ENCODE data around the gene CRELD2.

CRELD2 gene

DNA sequence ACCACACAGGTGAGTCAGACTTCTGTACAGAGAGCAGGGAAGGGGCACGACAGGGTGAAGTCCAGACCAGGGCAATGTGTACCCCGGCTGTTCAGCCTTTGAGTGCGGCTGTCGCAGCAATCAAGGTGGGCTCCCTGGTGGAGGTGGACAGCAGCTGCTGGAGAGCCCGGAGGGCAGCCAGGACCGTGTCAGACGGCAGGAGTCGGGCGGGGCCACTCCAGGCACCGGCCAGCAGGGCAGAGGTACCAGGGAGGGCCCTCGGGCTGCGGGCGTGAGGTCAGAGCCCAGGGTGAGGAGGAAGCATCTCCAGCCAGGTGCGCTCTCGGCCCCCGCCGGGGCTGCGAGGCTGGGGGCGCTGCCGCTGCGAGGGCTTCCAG lies 41.3 kb downstream of the CRELD2 start:
- no peak for DNase-seq

DNA sequence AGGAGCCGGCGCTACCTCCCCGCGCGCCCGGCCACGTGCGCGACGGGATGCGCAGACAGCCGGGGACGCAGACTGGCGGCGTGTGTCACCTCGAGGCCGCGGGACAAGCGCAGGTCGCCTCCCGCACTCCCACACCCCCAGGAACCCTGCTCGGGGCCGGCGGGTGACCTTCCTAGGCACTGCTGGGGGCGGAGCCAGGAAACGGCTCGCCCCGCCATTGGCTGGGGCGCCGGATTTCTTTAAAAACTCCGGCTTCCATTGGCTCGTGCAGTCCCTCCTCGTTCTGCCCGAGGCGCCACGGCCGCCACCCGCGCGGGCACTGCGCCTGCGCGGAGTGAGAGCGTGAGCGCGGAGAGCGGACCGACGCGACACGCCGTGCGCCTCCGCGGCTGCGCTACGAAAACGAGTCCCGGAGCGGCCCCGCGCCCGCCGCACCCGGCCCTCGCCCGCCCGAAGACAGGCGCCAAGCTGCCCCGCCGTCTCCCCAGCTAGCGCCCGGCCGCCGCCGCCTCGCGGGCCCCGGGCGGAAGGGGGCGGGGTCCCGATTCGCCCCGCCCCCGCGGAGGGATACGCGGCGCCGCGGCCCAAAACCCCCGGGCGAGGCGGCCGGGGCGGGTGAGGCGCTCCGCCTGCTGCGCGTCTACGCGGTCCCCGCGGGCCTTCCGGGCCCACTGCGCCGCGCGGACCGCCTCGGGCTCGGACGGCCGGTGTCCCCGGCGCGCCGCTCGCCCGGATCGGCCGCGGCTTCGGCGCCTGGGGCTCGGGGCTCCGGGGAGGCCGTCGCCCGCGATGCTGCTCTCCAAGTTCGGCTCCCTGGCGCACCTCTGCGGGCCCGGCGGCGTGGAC lies 41.9 kb downstream of the CRELD2 start, which contains the start of gene PIM3:
PIM3 (plus strand) TSS at position 614 of the 846 bp plus-strand sequence; CDS start at position 790, 176 bp downstream.
- peak; percentile 95 for DNase-seq

DNA sequence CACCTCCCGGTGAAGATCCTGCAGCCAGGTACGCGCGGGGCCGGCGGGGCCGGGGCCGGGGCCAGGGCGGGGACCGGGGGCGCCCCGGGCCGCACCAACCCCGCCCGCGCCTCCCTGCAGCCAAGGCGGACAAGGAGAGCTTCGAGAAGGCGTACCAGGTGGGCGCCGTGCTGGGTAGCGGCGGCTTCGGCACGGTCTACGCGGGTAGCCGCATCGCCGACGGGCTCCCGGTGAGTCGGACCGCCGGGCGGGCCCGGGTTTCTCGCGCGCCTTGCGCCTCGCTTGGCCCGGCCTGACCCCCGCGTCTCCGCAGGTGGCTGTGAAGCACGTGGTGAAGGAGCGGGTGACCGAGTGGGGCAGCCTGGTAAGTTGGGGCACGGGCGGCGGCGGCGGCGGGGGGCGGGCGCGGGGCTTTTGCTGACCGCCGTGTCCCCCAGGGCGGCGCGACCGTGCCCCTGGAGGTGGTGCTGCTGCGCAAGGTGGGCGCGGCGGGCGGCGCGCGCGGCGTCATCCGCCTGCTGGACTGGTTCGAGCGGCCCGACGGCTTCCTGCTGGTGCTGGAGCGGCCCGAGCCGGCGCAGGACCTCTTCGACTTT lies 42.7 kb downstream of the CRELD2 start:
- DNase-seq: no peak

DNA sequence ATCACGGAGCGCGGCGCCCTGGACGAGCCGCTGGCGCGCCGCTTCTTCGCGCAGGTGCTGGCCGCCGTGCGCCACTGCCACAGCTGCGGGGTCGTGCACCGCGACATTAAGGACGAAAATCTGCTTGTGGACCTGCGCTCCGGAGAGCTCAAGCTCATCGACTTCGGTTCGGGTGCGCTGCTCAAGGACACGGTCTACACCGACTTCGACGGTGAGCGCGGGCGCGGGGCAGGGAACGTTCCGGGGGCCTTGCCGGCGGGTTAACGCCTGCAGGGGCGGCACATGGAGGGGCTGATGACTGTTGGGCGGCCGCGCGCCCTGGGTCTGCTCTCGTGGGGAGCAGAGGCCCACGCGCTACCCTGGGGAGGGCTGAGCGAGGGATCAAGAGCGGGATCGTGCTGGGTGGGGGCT lies 43.2 kb downstream of the CRELD2 start:
- DNase-seq: peak; percentile 67

DNA sequence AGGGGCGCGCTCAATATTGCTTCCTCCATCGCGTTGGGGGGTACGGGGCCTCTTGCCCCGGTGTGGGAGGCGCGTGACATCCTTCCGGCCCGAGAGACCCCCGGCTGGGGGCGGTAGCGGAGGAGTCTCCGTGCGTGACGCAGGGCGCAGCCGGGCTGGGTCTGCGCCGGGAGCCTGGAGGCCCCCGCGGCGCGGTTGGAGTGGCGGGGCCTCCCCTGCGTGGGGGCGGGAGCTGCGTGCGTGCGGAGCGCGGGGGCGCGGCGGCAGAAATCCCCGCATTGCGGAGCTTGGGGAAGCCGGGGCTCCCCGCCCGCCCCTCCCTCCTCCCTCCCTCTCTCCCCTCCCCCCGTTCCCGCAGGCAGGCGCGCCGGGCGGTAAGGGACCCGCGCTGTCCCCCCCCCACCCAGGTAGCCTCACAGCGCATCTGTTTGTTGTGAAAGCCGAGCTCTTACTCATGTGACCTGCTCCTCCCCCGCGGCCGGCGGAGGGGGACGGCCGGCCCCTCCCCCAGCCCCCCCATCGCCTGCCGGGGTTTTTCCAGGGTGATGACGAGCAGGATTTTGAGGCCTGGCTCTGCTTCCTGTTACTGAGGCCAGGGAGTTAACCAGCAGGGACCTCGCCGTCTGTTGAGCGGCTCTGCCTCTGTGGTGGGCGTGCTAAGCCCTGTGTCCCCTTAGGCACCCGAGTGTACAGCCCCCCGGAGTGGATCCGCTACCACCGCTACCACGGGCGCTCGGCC lies 43.7 kb downstream of the CRELD2 start:
- peak; percentile 63 for DNase-seq

DNA sequence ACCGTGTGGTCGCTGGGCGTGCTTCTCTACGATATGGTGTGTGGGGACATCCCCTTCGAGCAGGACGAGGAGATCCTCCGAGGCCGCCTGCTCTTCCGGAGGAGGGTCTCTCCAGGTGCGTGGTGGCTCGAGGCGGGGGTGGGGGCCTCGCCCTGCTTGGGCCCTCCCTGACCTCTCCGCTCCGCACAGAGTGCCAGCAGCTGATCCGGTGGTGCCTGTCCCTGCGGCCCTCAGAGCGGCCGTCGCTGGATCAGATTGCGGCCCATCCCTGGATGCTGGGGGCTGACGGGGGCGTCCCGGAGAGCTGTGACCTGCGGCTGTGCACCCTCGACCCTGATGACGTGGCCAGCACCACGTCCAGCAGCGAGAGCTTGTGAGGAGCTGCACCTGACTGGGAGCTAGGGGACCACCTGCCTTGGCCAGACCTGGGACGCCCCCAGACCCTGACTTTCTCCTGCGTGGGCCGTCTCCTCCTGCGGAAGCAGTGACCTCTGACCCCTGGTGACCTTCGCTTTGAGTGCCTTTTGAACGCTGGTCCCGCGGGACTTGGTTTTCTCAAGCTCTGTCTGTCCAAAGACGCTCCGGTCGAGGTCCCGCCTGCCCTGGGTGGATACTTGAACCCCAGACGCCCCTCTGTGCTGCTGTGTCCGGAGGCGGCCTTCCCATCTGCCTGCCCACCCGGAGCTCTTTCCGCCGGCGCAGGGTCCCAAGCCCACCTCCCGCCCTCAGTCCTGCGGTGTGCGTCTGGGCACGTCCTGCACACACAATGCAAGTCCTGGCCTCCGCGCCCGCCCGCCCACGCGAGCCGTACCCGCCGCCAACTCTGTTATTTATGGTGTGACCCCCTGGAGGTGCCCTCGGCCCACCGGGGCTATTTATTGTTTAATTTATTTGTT lies 44.6 kb downstream of the CRELD2 start:
- DNase-seq: no peak

DNA sequence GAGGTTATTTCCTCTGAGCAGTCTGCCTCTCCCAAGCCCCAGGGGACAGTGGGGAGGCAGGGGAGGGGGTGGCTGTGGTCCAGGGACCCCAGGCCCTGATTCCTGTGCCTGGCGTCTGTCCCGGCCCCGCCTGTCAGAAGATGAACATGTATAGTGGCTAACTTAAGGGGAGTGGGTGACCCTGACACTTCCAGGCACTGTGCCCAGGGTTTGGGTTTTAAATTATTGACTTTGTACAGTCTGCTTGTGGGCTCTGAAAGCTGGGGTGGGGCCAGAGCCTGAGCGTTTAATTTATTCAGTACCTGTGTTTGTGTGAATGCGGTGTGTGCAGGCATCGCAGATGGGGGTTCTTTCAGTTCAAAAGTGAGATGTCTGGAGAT lies 45.2 kb downstream of the CRELD2 start:
- no peak for DNase-seq

DNA sequence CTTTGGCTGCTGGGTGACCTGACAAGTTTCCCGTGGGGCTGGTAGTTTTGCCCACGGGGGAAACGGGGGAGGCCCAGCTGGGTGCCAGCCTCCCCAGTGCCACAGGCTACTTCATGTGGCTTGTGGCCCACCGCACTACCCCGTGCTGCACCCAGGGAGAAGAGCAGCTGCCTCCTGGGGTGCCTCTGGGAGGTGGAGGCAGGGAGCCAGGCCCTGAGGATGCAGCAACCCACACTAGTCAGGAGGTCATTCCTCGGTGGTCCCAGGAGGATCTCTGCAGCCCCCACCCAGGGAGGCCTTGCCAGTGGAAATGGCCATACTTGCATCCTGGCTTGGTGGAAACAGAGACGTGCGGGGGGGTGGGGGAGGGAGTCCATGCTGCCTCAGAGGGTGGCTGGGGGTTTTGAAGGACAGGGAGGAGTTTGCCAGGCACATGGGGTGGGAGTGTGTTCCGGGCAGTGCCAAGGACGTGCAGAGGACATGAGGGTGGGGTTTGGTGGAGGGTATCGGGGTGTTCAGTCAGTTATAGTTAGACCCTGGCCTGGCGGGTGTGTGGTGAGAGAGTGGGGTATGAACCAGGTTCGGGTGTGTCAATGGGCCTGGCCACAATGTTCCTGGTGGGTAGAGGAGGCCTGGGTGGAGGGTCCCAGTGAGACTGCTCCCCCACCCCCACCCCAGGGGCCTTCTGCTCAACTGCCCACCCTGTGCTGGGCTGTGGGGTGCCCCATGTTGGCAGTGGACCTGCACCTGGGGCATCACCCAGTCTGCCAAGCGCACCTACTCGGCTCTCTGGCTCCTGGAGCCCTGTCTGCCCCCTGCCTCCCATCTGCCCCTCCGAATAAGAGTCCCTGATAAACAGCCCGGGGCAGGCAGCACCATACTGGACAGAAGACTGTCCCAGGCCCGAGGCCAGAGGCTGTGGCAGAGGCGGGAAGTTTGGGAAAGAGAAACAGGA lies 46.0 kb downstream of the CRELD2 start:
- DNase-seq: no peak

DNA sequence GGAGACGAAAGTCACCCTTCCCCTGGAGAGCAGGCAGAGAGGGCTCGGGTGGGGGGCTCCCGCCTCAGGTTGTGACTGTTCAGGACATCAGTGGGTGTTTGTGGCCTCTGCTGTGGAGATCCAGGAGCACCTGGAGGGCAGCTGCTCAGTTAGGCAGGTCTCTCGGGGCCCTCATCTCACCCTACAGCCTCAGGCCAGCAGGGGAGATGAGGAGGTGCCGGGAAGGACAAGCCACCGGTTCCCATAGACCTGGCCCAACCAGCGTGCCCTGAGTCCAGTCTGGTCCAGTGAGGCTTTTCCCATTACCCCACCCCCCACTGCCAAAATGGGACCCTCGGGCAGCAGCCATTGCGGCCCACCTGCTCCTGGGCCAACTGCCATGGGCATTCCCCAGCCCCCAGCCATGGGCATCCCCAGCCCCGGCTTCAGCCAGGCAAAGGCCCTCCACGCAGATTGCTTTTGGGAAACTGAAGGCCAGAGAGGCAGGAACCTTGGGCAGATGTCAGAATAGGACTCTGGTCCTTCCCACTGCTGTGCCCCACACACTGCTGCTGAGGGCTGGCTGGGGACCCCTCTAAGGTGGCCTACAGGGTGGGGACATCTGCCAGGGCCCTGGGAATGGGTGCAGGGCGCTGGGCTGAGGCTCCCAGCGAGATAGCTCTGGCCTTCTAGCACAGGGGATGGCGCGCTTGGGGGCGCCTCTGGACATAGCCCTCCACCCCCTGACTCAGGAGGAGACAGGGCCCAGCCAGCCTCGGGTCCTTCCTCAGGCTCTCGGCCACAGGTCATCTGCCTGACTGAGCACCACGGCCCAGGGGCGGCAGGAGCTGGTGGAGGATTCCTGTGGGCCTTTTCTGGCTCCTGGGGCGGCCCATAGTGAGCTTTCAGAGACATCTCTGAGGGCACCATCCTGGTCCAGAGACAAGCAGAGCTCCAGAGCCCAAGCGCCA lies 46.9 kb downstream of the CRELD2 start:
- DNase-seq: no peak

DNA sequence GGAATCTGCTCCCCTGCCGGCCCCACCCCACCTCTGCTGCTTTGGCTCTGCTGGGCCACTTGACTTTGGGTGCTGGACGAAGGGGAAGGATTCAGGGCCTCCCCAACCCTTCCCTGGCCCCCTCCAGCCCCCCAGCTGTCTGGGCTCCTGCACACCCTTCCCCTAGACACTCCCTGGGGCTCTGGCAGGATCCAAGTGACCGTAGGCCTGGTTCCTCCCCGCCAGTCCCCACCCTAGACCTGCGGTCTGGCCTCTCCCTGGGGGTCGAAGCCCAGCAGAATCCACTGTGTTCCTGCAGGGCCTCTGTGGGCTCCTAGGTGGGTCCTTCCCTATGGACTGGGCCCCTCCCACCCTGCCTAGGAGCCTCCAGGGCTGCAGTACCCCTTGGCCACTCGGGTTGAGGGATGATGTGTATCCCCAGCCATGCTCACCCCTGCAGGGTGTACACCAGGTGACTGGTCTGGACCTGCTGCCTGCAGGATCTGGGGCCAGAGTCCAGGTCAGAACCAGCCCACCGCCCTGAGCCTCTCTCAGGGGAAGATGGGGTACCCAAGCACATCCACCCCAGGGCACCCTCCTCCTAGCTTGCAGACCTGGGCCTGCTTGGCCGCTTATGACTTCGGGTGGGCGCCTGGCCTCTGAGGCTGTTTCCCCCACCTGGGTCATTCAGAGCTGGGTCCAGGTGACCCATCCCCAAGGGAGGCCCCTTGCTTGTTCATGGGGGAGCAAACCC lies 47.8 kb downstream of the CRELD2 start:
- DNase-seq: no peak

DNA sequence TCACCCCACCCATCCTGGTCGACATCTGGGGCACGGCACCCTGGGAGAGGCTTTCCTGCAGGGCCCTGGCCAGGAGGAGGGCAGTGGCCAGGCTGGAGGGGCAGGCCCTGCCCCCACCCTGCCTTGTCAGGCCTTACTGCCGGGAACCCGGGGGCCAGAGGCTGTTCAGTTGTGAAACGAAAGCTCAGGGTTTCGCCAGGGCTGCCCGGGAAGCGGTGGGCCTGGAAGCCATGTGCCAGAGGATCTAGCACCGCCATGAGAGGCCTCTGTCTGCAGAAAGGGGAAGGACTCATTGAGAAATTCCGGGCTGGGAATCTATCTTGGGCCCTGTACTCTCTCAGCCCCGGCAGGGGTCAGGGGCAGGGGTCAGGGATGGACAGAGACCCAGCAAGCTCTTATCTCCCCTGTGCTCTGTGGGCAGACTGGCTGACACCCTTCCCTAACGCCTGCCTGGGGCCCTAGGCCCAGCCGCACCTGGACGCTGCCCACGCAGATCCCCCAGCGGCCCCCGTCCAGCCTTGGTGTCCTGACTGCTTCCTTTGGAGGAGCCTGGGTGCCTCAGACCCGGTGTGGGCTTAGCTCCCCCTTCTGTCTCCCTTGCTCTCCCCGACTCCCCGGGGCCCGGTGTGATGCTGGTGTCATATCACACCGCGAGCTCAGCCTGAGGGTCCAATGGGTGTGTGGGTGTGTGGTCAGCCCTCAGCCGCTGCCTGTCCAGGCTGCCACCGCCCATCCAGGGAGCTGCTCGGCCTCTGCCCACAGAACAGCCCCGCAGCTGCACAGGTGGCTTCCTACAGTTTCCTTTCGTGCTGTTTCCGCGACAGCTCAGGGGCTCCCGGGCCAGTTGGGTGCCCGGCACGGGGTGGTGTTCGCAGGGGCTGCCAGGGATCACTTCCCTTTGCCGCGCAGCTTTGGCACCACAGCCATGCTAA lies 48.6 kb downstream of the CRELD2 start:
- DNase-seq: no peak

DNA sequence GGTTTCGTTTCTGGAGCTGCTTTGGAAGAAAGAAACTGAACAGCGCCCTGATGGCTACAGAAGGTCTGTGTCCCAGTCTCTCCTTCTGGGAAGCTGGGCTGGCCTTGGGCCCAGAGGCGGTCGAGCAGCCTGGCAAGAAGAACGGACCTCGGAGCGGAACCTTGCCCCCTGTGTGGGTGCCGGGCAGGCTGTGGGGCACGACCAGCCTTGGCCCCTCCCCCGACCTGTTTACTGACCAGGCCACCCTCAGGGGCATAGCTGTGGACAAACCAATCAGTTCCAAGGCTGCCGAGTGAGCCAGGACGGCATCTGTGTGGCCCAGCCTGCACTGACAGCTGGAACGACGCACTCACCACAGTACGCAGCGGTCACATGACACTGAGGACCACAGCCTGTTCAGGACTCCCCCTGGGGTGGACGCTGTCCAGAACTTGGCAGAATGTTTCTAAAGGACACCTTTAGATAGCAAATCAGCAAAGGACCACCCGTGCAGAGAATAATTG lies 49.3 kb downstream of the CRELD2 start:
- DNase-seq: no peak

DNA sequence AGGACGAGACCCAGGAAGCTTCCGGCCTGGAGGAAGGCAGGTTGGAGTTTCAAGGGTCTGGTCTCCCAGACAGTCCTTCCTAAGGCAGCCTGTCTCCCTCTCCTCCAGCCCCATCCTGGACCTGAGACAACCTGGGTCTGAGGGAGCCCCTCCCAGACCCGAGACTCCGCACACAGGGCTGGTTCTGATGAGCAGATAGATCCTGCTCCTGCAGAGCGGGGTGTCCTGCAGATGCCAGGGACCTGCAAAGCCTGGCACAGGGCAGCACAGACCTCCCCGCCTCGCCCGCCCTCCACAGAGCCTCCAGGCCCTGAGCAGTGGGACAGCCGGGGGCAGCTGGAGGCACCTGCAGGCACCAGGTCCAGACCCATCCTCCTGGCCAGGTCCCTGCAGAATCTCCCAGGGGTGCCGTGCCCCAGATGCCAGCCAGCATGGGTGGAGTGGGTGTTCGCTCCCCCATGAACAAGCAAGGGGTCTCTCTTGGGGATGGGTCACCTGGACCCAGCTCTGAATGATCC lies 49.9 kb downstream of the CRELD2 start:
- DNase-seq: no peak

DNA sequence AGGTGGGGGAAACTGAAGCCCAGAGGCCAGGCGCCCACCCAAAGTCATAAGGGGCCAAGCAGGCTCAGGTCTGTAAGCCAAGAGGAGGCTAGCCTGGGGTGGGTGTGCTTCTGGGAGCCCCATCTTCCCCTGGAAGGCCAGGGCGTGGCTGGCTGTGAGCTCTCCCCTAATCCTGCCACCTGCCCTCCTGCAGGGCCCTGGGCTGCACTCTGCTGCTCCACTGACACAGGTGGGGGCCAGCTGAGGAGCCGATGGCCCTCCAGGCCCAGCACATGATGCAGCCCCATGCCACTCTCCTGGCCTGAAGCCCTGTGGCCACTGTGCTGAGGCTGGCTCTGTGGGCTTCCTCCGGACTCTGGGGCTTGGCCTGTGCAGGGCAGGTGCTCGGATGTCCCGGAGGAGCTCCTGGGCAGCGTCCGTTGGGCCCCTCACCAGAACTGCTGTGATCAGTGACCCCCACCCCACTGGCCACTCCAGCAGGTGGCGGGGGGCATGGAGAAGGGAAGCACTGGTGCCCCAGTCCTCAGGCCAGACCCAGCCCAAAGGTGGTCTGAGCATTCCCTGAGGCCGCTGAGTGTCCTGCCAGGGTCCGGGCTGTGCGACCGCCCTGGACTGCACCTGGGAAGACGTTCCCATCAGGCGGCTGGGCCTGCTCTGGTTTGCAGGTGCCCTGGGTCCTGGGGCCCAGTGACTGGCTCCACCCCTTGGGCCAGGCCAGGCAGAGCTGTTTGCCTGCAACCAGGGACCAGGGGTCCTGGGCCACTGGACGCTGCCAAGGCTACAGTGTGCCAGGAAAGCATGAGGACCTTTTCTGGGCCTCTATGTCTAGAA lies 50.6 kb downstream of the CRELD2 start:
- no peak for DNase-seq

DNA sequence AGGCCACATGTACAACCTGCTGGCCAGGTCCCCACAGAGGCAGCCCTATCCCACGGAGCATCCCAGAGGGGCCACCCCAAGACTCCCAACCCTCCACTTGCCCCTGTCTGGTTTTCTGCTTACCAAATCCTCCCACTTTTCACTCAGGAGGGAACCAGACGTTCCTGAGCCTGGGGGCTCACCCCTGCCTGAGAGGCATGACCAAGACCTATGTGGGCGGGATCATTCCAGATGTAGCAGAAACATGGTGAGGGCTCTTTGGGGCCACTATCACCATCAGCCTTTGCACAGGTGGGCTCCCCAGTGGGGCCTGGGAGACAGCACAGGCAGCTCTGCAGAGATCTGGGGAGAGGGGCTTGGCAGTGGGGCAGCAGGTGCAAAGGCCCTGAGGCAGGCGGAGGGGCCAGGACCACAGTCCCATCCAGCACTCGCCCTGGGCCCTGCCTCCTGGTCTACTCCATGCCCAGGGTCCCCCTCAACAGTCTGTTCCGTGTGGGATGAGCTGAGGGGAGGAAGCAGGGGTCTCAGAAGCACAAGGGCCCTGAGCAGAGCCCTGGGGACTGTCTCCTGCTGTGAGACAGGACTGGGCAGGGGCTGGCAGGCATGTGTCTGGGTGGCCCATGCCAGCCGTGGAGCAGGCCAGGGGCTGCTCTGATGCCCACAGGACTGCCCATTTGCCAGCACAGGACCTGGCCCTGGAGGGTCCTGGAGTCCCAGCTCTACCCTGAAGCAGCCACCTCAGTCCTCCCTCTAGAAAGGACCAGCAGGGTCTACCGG lies 51.5 kb downstream of the CRELD2 start:
- DNase-seq: no peak

Data from retina (tissue), 1 donor.